SH-SY5Y (cell line): ENCODE results near the gene ATRNL1.

ENCODE experiments used
- GATA2 ChIP-seq: IDR thresholded peaks from 2 replicates; pipeline ENCODE4 v1.6.1; 2011; ENCODE audit warnings: mild to moderate bottlenecking, low read depth, low read length
- GATA3 ChIP-seq: IDR thresholded peaks from 2 replicates; pipeline ENCODE4 v1.6.1; 2011; ENCODE audit warnings: low read depth, mild to moderate bottlenecking, low read length, moderate library complexity

DNA sequence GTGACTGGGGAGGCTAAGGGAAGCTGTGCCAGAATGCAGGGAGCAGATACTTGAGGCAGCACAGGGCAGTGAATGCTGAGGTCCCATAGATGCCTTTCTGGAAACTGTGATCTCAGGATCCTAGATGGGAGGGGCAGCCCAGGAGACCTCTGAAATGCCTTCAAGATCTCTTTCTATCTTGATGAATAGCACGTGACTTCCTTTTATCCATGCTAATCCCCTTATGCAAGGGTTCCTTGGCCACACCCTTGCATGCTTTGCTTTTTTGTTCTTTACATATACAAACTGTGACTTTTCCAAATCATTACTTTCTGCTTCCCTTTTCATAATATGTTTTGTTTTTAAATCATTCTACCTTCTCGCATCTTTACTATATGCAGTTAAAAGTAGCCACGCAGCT is 14.7 kb downstream of the ATRNL1 start:
- TF ChIP-seq GATA3 (no peak), GATA2 (no peak)
